MCF 10A (cell line): ENCODE measurements around the gene RPL7A. TPM values are rescaled to one million over a fixed set of nuclear protein-coding genes. Genes with fewer than 3 reads are reported as not detected.

ENCODE experiments used
- BruUV-seq: library from RNA; stranded (reverse); fragments of 400-500 nt; replicated peaks from 2 replicates; lab custom pipeline; 2021; lab: Mats Ljungman, UMichigan
- CTCF ChIA-PET: fragments of 300-600 bp; sonication (Branson Sonifier 250); formaldehyde crosslinking; extraction: SDS; loops from one replicate; lab custom pipeline; 2021; ENCODE audit warnings: antibody characterized with exemption, inconsistent platforms; lab: Yijun Ruan, JAX
- POLR2A ChIA-PET: fragments of 300-600, 350-650 bp; sonication (Branson Sonifier 250); formaldehyde crosslinking; extraction: SDS; loops from one replicate; lab custom pipeline; 2020; ENCODE audit warnings: antibody characterized with exemption, inconsistent platforms; lab: Yijun Ruan, JAX
- DNase-seq: peaks from one replicate; pipeline ENCODE4 v3.0.0-alpha.2; 2018; ENCODE audit not compliant: unreplicated experiment
- H3K27ac Mint-ChIP-seq: one replicate; pipeline ENCODE4 v1.8.0; 2022; ENCODE audit warnings: mild to moderate bottlenecking, low read depth, mixed read lengths; ENCODE audit not compliant: unreplicated experiment
- H3K27me3 Mint-ChIP-seq: one replicate; pipeline ENCODE4 v1.8.0; 2022; ENCODE audit warnings: mixed read lengths; ENCODE audit not compliant: insufficient read depth, unreplicated experiment
- H3K36me3 Mint-ChIP-seq: one replicate; pipeline ENCODE4 v1.8.0; 2022; ENCODE audit warnings: mild to moderate bottlenecking, moderate library complexity, mixed read lengths; ENCODE audit not compliant: insufficient read depth, unreplicated experiment
- H3K4me1 Mint-ChIP-seq: one replicate; pipeline ENCODE4 v1.8.0; 2022; ENCODE audit warnings: mixed read lengths; ENCODE audit not compliant: insufficient read depth, unreplicated experiment
- H3K4me3 Mint-ChIP-seq: one replicate; pipeline ENCODE4 v1.8.0; 2022; ENCODE audit warnings: mild to moderate bottlenecking, moderate library complexity, mixed read lengths; ENCODE audit not compliant: unreplicated experiment
- H3K9me3 Mint-ChIP-seq: one replicate; pipeline ENCODE4 v1.8.0; 2022; ENCODE audit warnings: mixed read lengths; ENCODE audit not compliant: unreplicated experiment
- CTCF ChIP-seq: fragments of 200-600 bp; IDR thresholded peaks from one replicate; pipeline ENCODE4 v1.8.0; 2022; ENCODE audit warnings: antibody characterized with exemption, mild to moderate bottlenecking; ENCODE audit not compliant: unreplicated experiment
- intact Hi-C: fragments of 100-400 bp; cut with micrococcal nuclease; formaldehyde crosslinking; loops from 2 replicates; pipeline ENCODE4 v1.14.1; 2022
- total RNA-seq: library from RNA; stranded (reverse); gene quantifications from 2 replicates; pipeline ENCODE4 v1.2.3, GENCODE V29; 2022

The RPL7A gene
- total RNA-seq, 1 experiment from 2014 or later = 2,129 TPM

GRCh38 chr9:133331221-133331620 lies 16.8 kb upstream of the RPL7A start:
- Mint-ChIP-seq H3K27me3 (no peaks in the 10 kb centered on the region), H3K36me3 (peaks cover 43% of the 10 kb centered on the region), H3K4me3 (no peak overlapping the region), H3K27ac (no peak overlapping the region), H3K4me1 (peaks cover 11% of the 10 kb centered on the region), H3K9me3 (no peaks in the 10 kb centered on the region)
- intact Hi-C loops = no loop called here
- no peak for TF ChIP-seq CTCF
- BruUV-seq = no TSS peak
- no peak for DNase-seq
- POLR2A ChIA-PET = no interaction called here
- CTCF ChIA-PET = interaction anchor here (0.9 to 5.1 kb wide), 8 partner anchors 11 to 291 kb away, joined by 3 to 72 read pairs (median 8); no protein-coding TSS in a partner anchor

- Mint-ChIP-seq H3K27me3 (no peaks in the 10 kb centered on the region), H3K27ac (no peak overlapping the region), H3K4me1 (peaks cover 11% of the 10 kb centered on the region), H3K4me3 (no peak overlapping the region), H3K36me3 (peaks cover 45% of the 10 kb centered on the region), H3K9me3 (no peaks in the 10 kb centered on the region)
- CTCF ChIA-PET = interaction anchor here (2.9 to 5.1 kb wide), 2 partner anchors 145 to 152 kb away, joined by 12 to 72 read pairs; no protein-coding TSS in a partner anchor
- intact Hi-C loops = no loop called here
- TF ChIP-seq CTCF = no peak
- no peak for DNase-seq
- no TSS peak for BruUV-seq
- POLR2A ChIA-PET = no interaction called here
These were observed 16.2 kb upstream of the RPL7A start for GRCh38 chr9:133331641-133332380.

GRCh38 chr9:133332381-133332730 lies 15.7 kb upstream of the RPL7A start:
- CTCF ChIA-PET = interaction anchor here (2.9 to 5.1 kb wide), 2 partner anchors 146 to 152 kb away, joined by 12 to 72 read pairs; no protein-coding TSS in a partner anchor
- H3K36me3 Mint-ChIP-seq = peaks cover 45% of the 10 kb centered on the region
- DNase-seq = no peak
- peaks cover 11% of the 10 kb centered on the region for H3K4me1 Mint-ChIP-seq
- no peak overlapping the region for H3K4me3 Mint-ChIP-seq
- H3K9me3 Mint-ChIP-seq = no peaks in the 10 kb centered on the region
- intact Hi-C loops = no loop called here
- no TSS peak for BruUV-seq
- POLR2A ChIA-PET = interaction anchor here (0.8 kb wide), 1 partner anchor 86 kb away, joined by 3 read pairs; the partner anchor contains the start of gene REXO4
- no peak overlapping the region for H3K27ac Mint-ChIP-seq
- no peak for TF ChIP-seq CTCF
- H3K27me3 Mint-ChIP-seq = no peaks in the 10 kb centered on the region

- no peak overlapping the region for H3K4me3 Mint-ChIP-seq
- H3K4me1 Mint-ChIP-seq = peaks cover 11% of the 10 kb centered on the region
- DNase-seq = no peak
- peaks cover 45% of the 10 kb centered on the region for H3K36me3 Mint-ChIP-seq
- no peaks in the 10 kb centered on the region for H3K27me3 Mint-ChIP-seq
- H3K27ac Mint-ChIP-seq = no peak overlapping the region
- H3K9me3 Mint-ChIP-seq = no peaks in the 10 kb centered on the region
- no TSS peak for BruUV-seq
- ChIA-PET CTCF (interaction anchor here (5.1 kb wide), 1 partner anchor 147 kb away, joined by 72 read pairs; no protein-coding TSS in a partner anchor), POLR2A (interaction anchor here (0.8 kb wide), 1 partner anchor 85 kb away, joined by 3 read pairs; the partner anchor contains the start of gene REXO4)
- no peak for TF ChIP-seq CTCF
- intact Hi-C loops = no loop called here
These were observed 15.0 kb upstream of the RPL7A start for GRCh38 chr9:133333011-133333410.
